Adrenal gland (tissue), 5 donors: ENCODE results near the gene HHAT.

Source experiments
- POLR2A ChIP-seq, 2 donors: fragments of 450-650 bp; IDR thresholded peaks; one replicate each; pipeline ENCODE4 v1.6.1; 2017; ENCODE audit warnings: antibody characterized with exemption in 2 of 2, mild to moderate bottlenecking in 2 of 2, moderate library complexity in 1 of 2
- TF ChIP-seq, protein P1 (sequence below), 6 experiments: fragments of 450-650 bp in 4 of 6; fragments of 200-600 bp in 2 of 6; sonication (generic) in 1 of 6; IDR thresholded peaks; 1 replicate in 5 of 6; 2 replicates in 1 of 6; pipeline versions ENCODE4 v1.5.1 to v1.8.0; 2016 to 2021; ENCODE audit warnings: antibody characterized with exemption in 6 of 6, mild to moderate bottlenecking in 2 of 6, moderate library complexity in 1 of 6
- donor health status: DM: no; HTN: no; CAD: no.

DNA sequence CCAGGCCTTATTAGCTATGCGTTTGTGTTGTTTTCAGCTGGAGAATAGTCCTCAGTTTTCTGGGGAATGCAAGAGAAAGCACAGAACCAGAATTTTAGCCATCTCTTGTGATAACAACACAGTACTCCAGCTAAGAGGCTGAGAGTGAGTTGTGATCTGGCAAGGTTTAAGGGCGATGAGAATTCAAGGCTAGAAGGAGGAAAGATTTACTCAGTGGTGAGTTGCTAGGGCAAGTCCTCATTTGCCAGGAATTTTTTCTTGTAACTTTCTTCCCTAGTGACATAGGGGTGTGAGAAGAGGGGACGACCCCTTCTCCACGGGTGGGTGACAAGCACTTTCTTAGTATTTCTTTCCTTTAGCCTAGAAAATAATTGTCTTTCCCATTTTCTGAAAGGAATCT, 53.2 kb downstream of the HHAT start:
- TF ChIP-seq, protein P1, sequence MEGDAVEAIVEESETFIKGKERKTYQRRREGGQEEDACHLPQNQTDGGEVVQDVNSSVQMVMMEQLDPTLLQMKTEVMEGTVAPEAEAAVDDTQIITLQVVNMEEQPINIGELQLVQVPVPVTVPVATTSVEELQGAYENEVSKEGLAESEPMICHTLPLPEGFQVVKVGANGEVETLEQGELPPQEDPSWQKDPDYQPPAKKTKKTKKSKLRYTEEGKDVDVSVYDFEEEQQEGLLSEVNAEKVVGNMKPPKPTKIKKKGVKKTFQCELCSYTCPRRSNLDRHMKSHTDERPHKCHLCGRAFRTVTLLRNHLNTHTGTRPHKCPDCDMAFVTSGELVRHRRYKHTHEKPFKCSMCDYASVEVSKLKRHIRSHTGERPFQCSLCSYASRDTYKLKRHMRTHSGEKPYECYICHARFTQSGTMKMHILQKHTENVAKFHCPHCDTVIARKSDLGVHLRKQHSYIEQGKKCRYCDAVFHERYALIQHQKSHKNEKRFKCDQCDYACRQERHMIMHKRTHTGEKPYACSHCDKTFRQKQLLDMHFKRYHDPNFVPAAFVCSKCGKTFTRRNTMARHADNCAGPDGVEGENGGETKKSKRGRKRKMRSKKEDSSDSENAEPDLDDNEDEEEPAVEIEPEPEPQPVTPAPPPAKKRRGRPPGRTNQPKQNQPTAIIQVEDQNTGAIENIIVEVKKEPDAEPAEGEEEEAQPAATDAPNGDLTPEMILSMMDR (IDR thresholded peaks at IDR 0.05): no peak
- TF ChIP-seq POLR2A (IDR thresholded peaks at IDR 0.05): no peak
